MM.1S (cell line): ENCODE results near the gene COG8.

Experiments
- DNase-seq: peaks from one replicate; pipeline ENCODE4 v3.0.0-alpha.2; 2015
- H2AFZ ChIP-seq: fragments of 300-600 bp; sonication (generic); 2 replicates; pipeline ENCODE4 v1.6.0; 2016; ENCODE audit warnings: antibody characterized with exemption, low read length
- H3F3A ChIP-seq: fragments of 300-600 bp; sonication (generic); 2 replicates; pipeline ENCODE4 v1.6.1; 2016; ENCODE audit warnings: mild to moderate bottlenecking, antibody characterized with exemption, low read length, moderate library complexity, mixed read lengths; ENCODE audit not compliant: insufficient read depth
- H3K27ac ChIP-seq: fragments of 300-600 bp; sonication (generic); 2 replicates; pipeline ENCODE4 v1.5.1; 2016; ENCODE audit warnings: mild to moderate bottlenecking, low read length
- H3K27me3 ChIP-seq: fragments of 300-600 bp; sonication (generic); replicated peaks from 2 replicates; pipeline ENCODE4 v1.6.0; 2016; ENCODE audit warnings: low read length; ENCODE audit not compliant: insufficient read depth
- H3K36me3 ChIP-seq: fragments of 300-600 bp; sonication (generic); replicated peaks from 2 replicates; pipeline ENCODE4 v1.6.1; 2016; ENCODE audit warnings: mild to moderate bottlenecking, low read length, mixed read lengths; ENCODE audit not compliant: insufficient read depth
- H3K4me1 ChIP-seq: fragments of 300-600 bp; sonication (generic); 2 replicates; pipeline ENCODE4 v1.6.1; 2016; ENCODE audit warnings: low read length, mixed read lengths
- H3K4me2 ChIP-seq: fragments of 300-600 bp; sonication (generic); 2 replicates; pipeline ENCODE4 v1.6.0; 2016; ENCODE audit warnings: low read depth, low read length
- H3K4me3 ChIP-seq: fragments of 300-600 bp; sonication (generic); 2 replicates; pipeline ENCODE4 v1.5.1; 2016; ENCODE audit warnings: low read length, mixed read lengths
- H3K79me2 ChIP-seq: fragments of 300-600 bp; sonication (generic); 2 replicates; pipeline ENCODE4 v1.6.1; 2016; ENCODE audit warnings: mixed run types, low read length, mixed read lengths
- H3K9ac ChIP-seq: fragments of 300-600 bp; sonication (generic); 2 replicates; pipeline ENCODE4 v1.6.1; 2016; ENCODE audit warnings: low read length, mixed read lengths
- H3K9me2 ChIP-seq: fragments of 300-600 bp; sonication (generic); replicated peaks from 2 replicates; pipeline ENCODE4 v1.6.1; 2016; ENCODE audit warnings: mild to moderate bottlenecking, low read length, mixed read lengths; ENCODE audit not compliant: insufficient read depth
- H3K9me3 ChIP-seq: fragments of 300-600 bp; sonication (generic); replicated peaks from 2 replicates; pipeline ENCODE4 v1.6.1; 2016; ENCODE audit warnings: mild to moderate bottlenecking, low read length, mixed read lengths; ENCODE audit not compliant: insufficient read depth
- H4K20me1 ChIP-seq: fragments of 300-600 bp; sonication (generic); 2 replicates; pipeline ENCODE4 v1.6.1; 2016; ENCODE audit warnings: mild to moderate bottlenecking, low read length, moderate library complexity, mixed read lengths; ENCODE audit not compliant: insufficient read depth
- EZH2 ChIP-seq: fragments of 300-600 bp; sonication (generic); optimal IDR thresholded peaks from 2 replicates; pipeline ENCODE3; 2017; ENCODE audit warnings: low read depth, mild to moderate bottlenecking, antibody characterized with exemption, low read length, mixed read lengths
- EZH2phosphoT487 ChIP-seq: fragments of 300-600 bp; sonication (generic); IDR thresholded peaks from 2 replicates; pipeline ENCODE4 v1.6.1; 2018; ENCODE audit warnings: antibody characterized with exemption, low read length
- TF ChIP-seq, protein P1 (sequence below): fragments of 300-600 bp; sonication (generic); IDR thresholded peaks from 2 replicates; pipeline ENCODE4 v1.5.1; 2016; ENCODE audit warnings: antibody characterized with exemption, low read length, mixed read lengths

Gene COG8

DNA sequence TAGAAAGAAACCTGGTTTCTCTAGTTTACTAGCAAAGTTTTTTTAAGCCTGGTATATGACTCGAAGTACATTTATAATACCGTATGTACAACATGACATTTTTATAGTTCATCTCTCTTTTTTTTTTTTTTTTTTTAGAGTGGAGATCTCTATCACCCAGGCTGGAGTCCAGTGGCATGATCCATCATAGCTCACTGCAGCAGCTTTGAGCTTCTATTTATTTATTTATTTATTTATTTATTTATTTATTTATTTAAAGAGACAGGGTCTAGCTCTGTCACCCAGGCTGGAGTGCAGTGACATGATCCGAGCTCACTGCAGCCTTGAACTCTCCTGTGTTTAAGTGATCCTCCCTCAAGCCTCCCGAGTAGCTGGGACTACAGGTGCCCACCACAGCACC, 54.1 kb downstream of the COG8 start:
- Histone ChIP-seq H3K9ac (no peak overlapping the region), H3F3A (no peaks in the 10 kb centered on the region; the same call in 1 of the 2 replicates), H4K20me1 (no peaks in the 10 kb centered on the region), H3K9me2 (no peaks in the 10 kb centered on the region), H3K27ac (no peak overlapping the region), H3K4me2 (no peak overlapping the region), H3K4me3 (no peak overlapping the region), H3K27me3 (no peaks in the 10 kb centered on the region), H3K79me2 (no peaks in the 10 kb centered on the region), H2AFZ (no peak overlapping the region), H3K36me3 (no peaks in the 10 kb centered on the region), H3K4me1 (no peaks in the 10 kb centered on the region), H3K9me3 (no peaks in the 10 kb centered on the region)
- no peak for DNase-seq
- TF ChIP-seq, protein P1, sequence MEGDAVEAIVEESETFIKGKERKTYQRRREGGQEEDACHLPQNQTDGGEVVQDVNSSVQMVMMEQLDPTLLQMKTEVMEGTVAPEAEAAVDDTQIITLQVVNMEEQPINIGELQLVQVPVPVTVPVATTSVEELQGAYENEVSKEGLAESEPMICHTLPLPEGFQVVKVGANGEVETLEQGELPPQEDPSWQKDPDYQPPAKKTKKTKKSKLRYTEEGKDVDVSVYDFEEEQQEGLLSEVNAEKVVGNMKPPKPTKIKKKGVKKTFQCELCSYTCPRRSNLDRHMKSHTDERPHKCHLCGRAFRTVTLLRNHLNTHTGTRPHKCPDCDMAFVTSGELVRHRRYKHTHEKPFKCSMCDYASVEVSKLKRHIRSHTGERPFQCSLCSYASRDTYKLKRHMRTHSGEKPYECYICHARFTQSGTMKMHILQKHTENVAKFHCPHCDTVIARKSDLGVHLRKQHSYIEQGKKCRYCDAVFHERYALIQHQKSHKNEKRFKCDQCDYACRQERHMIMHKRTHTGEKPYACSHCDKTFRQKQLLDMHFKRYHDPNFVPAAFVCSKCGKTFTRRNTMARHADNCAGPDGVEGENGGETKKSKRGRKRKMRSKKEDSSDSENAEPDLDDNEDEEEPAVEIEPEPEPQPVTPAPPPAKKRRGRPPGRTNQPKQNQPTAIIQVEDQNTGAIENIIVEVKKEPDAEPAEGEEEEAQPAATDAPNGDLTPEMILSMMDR = no peak
- TF ChIP-seq EZH2phosphoT487 = no peak
- TF ChIP-seq EZH2 = no peak

DNA sequence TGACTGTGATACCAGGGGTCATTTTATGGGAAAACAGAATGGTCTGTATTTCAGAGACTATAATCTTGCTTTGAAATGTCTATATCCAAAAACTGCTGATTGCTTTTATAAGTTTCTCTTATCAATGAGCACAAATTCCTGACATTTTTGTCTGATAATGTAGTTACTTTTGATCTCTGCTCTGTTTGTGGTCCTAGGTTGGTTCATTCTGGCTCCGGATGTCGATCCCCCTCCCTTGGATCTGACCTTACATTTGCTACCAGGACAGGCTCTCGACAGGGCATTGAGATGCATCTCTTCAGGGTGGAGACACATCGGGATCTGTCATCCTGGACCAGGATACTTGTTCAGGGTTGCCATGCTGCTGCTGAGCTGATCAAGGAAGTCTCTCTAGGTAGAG, 55.5 kb downstream of the COG8 start:
- H3K27me3 ChIP-seq = no peaks in the 10 kb centered on the region

GRCh38 chr16:69277413-69277812, 62.0 kb downstream of the COG8 start:
- Histone ChIP-seq H3F3A (no peaks in the 10 kb centered on the region), H3K9me3 (no peaks in the 10 kb centered on the region), H3K4me1 (no peaks in the 10 kb centered on the region), H3K9ac (no peak overlapping the region), H4K20me1 (no peaks in the 10 kb centered on the region), H3K9me2 (no peaks in the 10 kb centered on the region), H3K4me3 (no peak overlapping the region), H3K27me3 (no peaks in the 10 kb centered on the region), H2AFZ (no peak overlapping the region), H3K79me2 (no peaks in the 10 kb centered on the region), H3K4me2 (no peak overlapping the region), H3K36me3 (no peaks in the 10 kb centered on the region; the same call in 1 of the 2 replicates), H3K27ac (no peak overlapping the region)
- TF ChIP-seq, protein P1 = no peak
- TF ChIP-seq EZH2phosphoT487 (no peak), EZH2 (no peak)
- no peak for DNase-seq

More for the DNA sequence above, 55.5 kb downstream of the COG8 start:
- Histone ChIP-seq H2AFZ (no peak overlapping the region), H3K4me3 (no peak overlapping the region), H3K36me3 (no peaks in the 10 kb centered on the region), H3K9me3 (no peaks in the 10 kb centered on the region), H3K4me1 (no peaks in the 10 kb centered on the region), H3K27ac (no peak overlapping the region), H3F3A (no peaks in the 10 kb centered on the region; the same call in 1 of the 2 replicates), H3K4me2 (no peak overlapping the region), H3K9ac (no peak overlapping the region), H3K9me2 (no peaks in the 10 kb centered on the region), H4K20me1 (no peaks in the 10 kb centered on the region), H3K79me2 (no peaks in the 10 kb centered on the region)
- TF ChIP-seq, protein P1 = no peak
- no peak for TF ChIP-seq EZH2phosphoT487
- no peak for TF ChIP-seq EZH2
- no peak for DNase-seq
